ENCODE data around the gene CDIPT. TPM values are rescaled to one million over a fixed set of nuclear protein-coding genes. Genes with fewer than 3 reads are reported as not detected.

Gene CDIPT
- total RNA-seq, 1 experiment from 2014 or later: 58.3 TPM

DNA sequence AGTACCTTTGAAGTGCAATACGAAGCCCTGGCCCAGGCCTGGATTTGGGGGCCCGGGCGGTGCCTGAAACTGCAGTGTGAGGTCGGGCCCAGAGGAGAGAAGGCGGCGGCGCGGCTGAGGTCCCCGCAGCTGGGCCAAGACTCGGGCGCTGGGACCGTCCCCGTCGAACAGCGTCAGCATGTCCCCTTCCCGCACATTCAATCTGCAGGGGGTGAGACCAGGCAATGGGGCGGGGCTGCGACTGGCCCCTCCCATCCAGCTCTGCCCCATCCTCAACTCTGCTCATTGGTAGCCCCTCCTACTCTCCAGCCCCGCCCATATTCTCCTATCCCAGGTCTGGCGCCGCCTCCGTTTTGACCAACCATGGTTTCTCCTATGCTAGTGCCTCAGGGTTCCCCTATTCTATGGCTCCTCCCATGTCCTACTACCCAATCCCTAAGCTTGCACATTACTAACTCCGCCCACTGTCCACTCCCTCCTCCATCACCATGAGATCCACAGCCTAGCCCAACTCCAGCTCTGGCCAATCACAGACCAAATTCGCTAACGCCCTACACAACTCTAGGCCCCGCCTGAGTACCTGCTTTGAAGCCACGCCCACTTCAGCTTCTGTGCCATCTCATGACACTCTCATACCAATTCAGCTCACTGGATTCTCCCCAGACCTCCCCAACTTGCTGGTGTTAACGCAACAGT lies 14.4 kb upstream of the CDIPT start (continued):
- TF ChIP-seq, protein P1, sequence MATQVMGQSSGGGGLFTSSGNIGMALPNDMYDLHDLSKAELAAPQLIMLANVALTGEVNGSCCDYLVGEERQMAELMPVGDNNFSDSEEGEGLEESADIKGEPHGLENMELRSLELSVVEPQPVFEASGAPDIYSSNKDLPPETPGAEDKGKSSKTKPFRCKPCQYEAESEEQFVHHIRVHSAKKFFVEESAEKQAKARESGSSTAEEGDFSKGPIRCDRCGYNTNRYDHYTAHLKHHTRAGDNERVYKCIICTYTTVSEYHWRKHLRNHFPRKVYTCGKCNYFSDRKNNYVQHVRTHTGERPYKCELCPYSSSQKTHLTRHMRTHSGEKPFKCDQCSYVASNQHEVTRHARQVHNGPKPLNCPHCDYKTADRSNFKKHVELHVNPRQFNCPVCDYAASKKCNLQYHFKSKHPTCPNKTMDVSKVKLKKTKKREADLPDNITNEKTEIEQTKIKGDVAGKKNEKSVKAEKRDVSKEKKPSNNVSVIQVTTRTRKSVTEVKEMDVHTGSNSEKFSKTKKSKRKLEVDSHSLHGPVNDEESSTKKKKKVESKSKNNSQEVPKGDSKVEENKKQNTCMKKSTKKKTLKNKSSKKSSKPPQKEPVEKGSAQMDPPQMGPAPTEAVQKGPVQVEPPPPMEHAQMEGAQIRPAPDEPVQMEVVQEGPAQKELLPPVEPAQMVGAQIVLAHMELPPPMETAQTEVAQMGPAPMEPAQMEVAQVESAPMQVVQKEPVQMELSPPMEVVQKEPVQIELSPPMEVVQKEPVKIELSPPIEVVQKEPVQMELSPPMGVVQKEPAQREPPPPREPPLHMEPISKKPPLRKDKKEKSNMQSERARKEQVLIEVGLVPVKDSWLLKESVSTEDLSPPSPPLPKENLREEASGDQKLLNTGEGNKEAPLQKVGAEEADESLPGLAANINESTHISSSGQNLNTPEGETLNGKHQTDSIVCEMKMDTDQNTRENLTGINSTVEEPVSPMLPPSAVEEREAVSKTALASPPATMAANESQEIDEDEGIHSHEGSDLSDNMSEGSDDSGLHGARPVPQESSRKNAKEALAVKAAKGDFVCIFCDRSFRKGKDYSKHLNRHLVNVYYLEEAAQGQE (IDR thresholded peaks at IDR 0.05; ENCODE audit: low read depth): no peak
- TF ChIP-seq JUND (IDR thresholded peaks at IDR 0.05) (no peak), CEBPB (IDR thresholded peaks at IDR 0.05; ENCODE audit: low read depth) (no peak), EZH2phosphoT487 (IDR thresholded peaks at IDR 0.05; ENCODE audit: borderline replicate concordance) (no peak), FOSL1 (IDR thresholded peaks at IDR 0.05; ENCODE audit: low read depth) (no peak), SP1 (IDR thresholded peaks at IDR 0.05; ENCODE audit: low read depth) (no peak), ZNF274 (IDR thresholded peaks at IDR 0.05; ENCODE audit: low read depth, low read length) (no peak), ZFX (IDR thresholded peaks at IDR 0.05) (no peak), EGR1 (IDR thresholded peaks at IDR 0.05; ENCODE audit: low read depth) (no peak)
- TF ChIP-seq, protein P2, sequence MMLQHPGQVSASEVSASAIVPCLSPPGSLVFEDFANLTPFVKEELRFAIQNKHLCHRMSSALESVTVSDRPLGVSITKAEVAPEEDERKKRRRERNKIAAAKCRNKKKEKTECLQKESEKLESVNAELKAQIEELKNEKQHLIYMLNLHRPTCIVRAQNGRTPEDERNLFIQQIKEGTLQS (IDR thresholded peaks at IDR 0.05): no peak

DNA sequence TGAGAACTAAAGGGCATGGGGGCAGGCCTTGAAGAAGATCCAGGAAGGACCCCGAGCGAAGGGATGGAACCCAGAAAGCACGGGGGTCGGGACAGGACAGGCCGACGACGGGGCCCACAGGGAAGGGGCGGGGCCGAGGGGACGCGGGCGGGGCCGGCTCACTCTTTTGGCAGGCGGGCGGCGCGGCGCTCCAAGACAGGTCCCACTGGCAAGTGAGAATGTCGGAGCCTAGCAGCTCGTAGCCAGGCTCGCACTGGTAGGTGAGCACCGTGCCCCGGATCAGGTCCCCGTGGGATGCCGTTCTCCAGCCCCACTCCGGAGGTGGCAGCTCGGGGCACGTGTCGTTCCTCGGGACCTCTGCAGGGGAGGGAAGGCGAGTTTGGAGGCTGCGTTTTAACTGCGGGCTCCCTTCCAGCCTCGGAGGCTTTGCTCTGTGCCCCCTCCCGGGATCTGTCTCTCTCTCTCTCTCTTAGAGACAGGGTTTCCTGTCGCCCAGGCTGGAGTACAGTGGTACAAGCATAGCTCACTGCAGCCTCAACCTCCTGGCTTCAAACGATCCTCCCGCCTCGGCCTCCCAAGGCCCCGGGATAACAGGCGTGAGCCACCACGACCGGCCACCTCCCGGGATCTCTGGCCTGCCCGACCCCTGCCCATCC lies 13.7 kb upstream of the CDIPT start:
- TF ChIP-seq FOSL1 (IDR thresholded peaks at IDR 0.05; ENCODE audit: low read depth): no peak
- TF ChIP-seq SIN3A (IDR thresholded peaks at IDR 0.05; ENCODE audit: low read depth): no peak
- no peak for TF ChIP-seq YY1 (IDR thresholded peaks at IDR 0.05; ENCODE audit: extremely low read depth, insufficient replicate concordance, low read depth, low read length)
- TF ChIP-seq TCF7L2 (IDR thresholded peaks at IDR 0.05; ENCODE audit: borderline replicate concordance, extremely low read depth, insufficient read depth, insufficient read length): no peak
- TF ChIP-seq EGR1 (IDR thresholded peaks at IDR 0.05; ENCODE audit: low read depth): no peak
- TF ChIP-seq POLR2A (IDR thresholded peaks at IDR 0.05; ENCODE audit: borderline replicate concordance, extremely low read depth, insufficient read depth, insufficient read length): no peak
- no peak for TF ChIP-seq ZFX (IDR thresholded peaks at IDR 0.05)
- TF ChIP-seq POLR2AphosphoS5 (IDR thresholded peaks at IDR 0.05; ENCODE audit: low read depth, low read length): no peak
- POLR2A ChIA-PET: no interaction called here
- H3K27me3 ChIP-seq (ENCODE audit: insufficient read depth, low read length): no peaks in the 10 kb centered on the region
- H3K4me1 ChIP-seq (ENCODE audit: control insufficient read depth in 1 of 2, insufficient read depth in 2 of 2, low read length in 2 of 2): 0 out of 4 replicates have a peak, but pooled peaks cover 0 to 4% of the 10 kb centered on the region in 2 experiments
- BruUV-seq (replicated peaks): no TSS peak
- no peak overlapping the region for H3K4me3 ChIP-seq (replicated peaks in 1 of 2; ENCODE audit: low read depth in 1 of 2, low read length in 2 of 2)
- no peaks in the 10 kb centered on the region for H3K36me3 ChIP-seq (ENCODE audit: control insufficient read depth in 1 of 2, insufficient read depth in 2 of 2, low read length in 2 of 2)
- no peak for ATAC-seq
- no peaks in the 10 kb centered on the region for H4K20me1 ChIP-seq (ENCODE audit: insufficient read depth)
- RAD21 ChIA-PET (ENCODE audit: low non-redundant PET in 1 of 2, low total read pairs in 2 of 2, uncharacterized antibody in 2 of 2, unreplicated experiment in 2 of 2): no interaction called here
- H3K4me2 ChIP-seq (ENCODE audit: low read length): no peak overlapping the region
- H3K9me3 ChIP-seq (ENCODE audit: control insufficient read depth in 1 of 2, insufficient read depth in 1 of 2, low read depth in 1 of 2, low read length in 2 of 2): no peaks in the 10 kb centered on the region
- H3K27ac ChIP-seq (ENCODE audit: low read depth, low read length): no peak overlapping the region
- no peaks in the 10 kb centered on the region for H3K79me2 ChIP-seq (ENCODE audit: insufficient read depth, low read length)
- CTCF ChIA-PET: no interaction called here
- no peak overlapping the region for H2AFZ ChIP-seq (ENCODE audit: low read depth, low read length, poor library complexity, severe bottlenecking)
- H3K9me2 ChIP-seq (ENCODE audit: insufficient read depth): no peaks in the 10 kb centered on the region
- no peak overlapping the region for H3K9ac ChIP-seq (ENCODE audit: low read length)
- intact Hi-C loops (cut with micrococcal nuclease): no loop called here
- DNase-seq (ENCODE audit: low read depth, low spot score): no peak

Measured in HCT116 (cell line).